Kidney (tissue), 14 donors: ENCODE results near the gene BCL6. TPM values are rescaled to one million over a fixed set of nuclear protein-coding genes. Genes with fewer than 3 reads are reported as not detected.

Experiments used
- DNase-seq, 5 donors: peaks; one replicate each; pipeline ENCODE4 v3.0.0-alpha.2; 2013 to 2020
- FAIRE-seq: peaks from 2 replicates; lab custom pipeline; 2012; peaks lifted over from hg19 to GRCh38; lab: Jason Lieb, UNC
- H3K27ac ChIP-seq, 2 donors: one replicate each; pipeline ENCODE4 v1.7.0; 2013; ENCODE audit warnings: low read depth in 2 of 2, low read length in 2 of 2, inconsistent platforms in 1 of 2
- H3K27me3 ChIP-seq: one replicate; pipeline ENCODE4 v1.7.1; 2013; ENCODE audit warnings: low read length, inconsistent platforms; ENCODE audit not compliant: control insufficient read depth, insufficient read depth
- H3K36me3 ChIP-seq, 3 donors: one replicate each; pipeline versions ENCODE4 v1.7.0 to v1.7.1; 2013; ENCODE audit warnings: low read length in 3 of 3, control low read depth in 1 of 3, inconsistent platforms in 1 of 3; ENCODE audit not compliant: insufficient read depth in 3 of 3, control insufficient read depth in 2 of 3
- H3K4me1 ChIP-seq, 3 donors: one replicate each; pipeline versions ENCODE4 v1.7.0 to v1.7.1; 2013; ENCODE audit warnings: low read length in 3 of 3, inconsistent platforms in 1 of 3, low read depth in 1 of 3; ENCODE audit not compliant: control insufficient read depth in 2 of 3, insufficient read depth in 2 of 3
- H3K4me3 ChIP-seq, 3 donors: one replicate each; pipeline versions ENCODE4 v1.7.0 to v1.8.1; 2013; ENCODE audit warnings: low read length in 3 of 3, control low read depth in 1 of 3, inconsistent platforms in 1 of 3
- H3K9ac ChIP-seq, 3 donors: one replicate each; pipeline versions ENCODE4 v1.7.0 to v1.7.1; 2013; ENCODE audit warnings: low read length in 3 of 3, control low read depth in 1 of 3, inconsistent platforms in 1 of 3
- H3K9me3 ChIP-seq, 3 donors: one replicate each; pipeline versions ENCODE4 v1.7.0 to v1.7.1; 2013; ENCODE audit warnings: low read length in 3 of 3, control low read depth in 1 of 3, inconsistent platforms in 1 of 3; ENCODE audit not compliant: control insufficient read depth in 2 of 3, insufficient read depth in 1 of 3
- CTCF ChIP-seq: IDR thresholded peaks from 3 replicates; pipeline ENCODE4 v1.5.1; 2012; ENCODE audit warnings: mild to moderate bottlenecking, moderate library complexity, borderline replicate concordance; ENCODE audit not compliant: insufficient read depth; ENCODE audit errors: extremely low read depth
- intact Hi-C: fragments of 100-400 bp; cut with DNase I; formaldehyde crosslinking; loops from one replicate; pipeline ENCODE4 v1.11.1; 2022
- polyA plus RNA-seq: library from polyadenylated mRNA; stranded (reverse); fragments of 350-450 nt; fragmentation: Illumina TruSeq; extraction: RNeasy Lipid Tissue Mini Kit (QIAGEN cat#74804); gene quantifications from one replicate; pipeline ENCODE4 v1.2.3, GENCODE V29; 2014; ENCODE audit warnings: low read depth, low replicate concordance; ENCODE audit not compliant: insufficient read depth
- total RNA-seq: library from RNA; stranded (reverse); fragmentation: NEBNext Ultra II Directional; extraction: Animal tissue kit (Norgen Biotek cat#: 25700); gene quantifications from one replicate; pipeline ENCODE4 v1.2.1, GENCODE V29; 2021
- donor health status: control.
- donor health status: control.
- donor health status: control.
- donor health status: control.
- donor health status: control.
- donor health status: DM: yes; HTN: yes; CAD: no.
- donor health status: Normal renal cell carcinoma (clear cell type).

Gene BCL6
- total and polyA plus RNA-seq, 2 donors from 2014 or later: 7.3 to 110 TPM

DNA sequence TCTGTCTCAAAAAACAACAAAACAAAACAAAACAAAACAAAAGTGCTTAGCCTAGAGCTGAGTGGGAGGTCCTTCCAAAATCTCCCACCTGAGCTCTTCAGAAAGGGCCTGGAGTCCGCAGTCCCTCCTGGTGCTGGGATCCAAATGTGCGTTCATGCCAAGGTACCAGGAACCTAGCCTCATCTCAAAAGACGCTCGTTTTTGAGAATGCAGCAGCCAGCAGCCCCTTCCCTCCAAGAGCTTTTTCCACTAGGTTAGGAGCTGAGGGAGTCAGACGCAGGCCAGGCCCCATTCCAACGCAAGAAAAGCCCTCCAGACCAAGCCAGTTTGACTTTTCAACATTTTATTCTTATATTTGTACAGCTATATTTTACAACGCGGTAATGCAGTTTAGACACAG is 24.2 kb downstream of the BCL6 start:
- FAIRE-seq: no peak
- intact Hi-C loops: no loop called here
- no peak for TF ChIP-seq CTCF

DNA sequence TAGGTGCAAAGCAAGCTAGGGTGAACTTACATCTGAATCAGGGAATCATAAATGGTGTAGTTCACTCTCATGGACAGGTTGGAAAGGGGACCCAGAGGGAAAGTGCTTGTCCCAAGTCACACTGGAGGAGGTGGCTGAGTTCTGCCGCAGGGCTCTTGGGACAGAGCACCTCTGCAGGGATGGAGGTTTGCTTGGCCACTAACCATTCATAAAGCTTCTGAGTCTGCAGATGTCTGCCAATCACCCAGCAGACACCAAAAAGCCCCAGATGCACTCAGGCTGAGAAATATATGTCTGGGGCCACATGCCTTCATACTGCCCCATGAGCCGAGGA is 25.0 kb downstream of the BCL6 start:
- intact Hi-C loops: no loop called here
- no peak for TF ChIP-seq CTCF
- no peak overlapping the region for H3K4me3 ChIP-seq
- H3K9me3 ChIP-seq: no peaks in the 10 kb centered on the region
- no peak overlapping the region for H3K9ac ChIP-seq
- DNase-seq (no peak), FAIRE-seq (no peak)
- H3K36me3 ChIP-seq: peaks cover 0 to 28% (median 25%) of the 10 kb centered on the region in 3 donors
- H3K27me3 ChIP-seq: no peaks in the 10 kb centered on the region
- H3K4me1 ChIP-seq: no peaks in the 10 kb centered on the region
- no peak overlapping the region for H3K27ac ChIP-seq

More for the DNA sequence above, 24.2 kb downstream of the BCL6 start:
- Histone ChIP-seq H3K27ac (no peak overlapping the region), H3K9ac (no peak overlapping the region), H3K9me3 (no peaks in the 10 kb centered on the region), H3K36me3 (peaks cover 0 to 36% (median 32%) of the 10 kb centered on the region in 3 donors), H3K4me3 (no peak overlapping the region), H3K4me1 (no peaks in the 10 kb centered on the region), H3K27me3 (no peaks in the 10 kb centered on the region)
- DNase-seq: no peak

GRCh38 chr3:187719628-187720336 is 25.5 kb downstream of the BCL6 start:
- intact Hi-C loops: no loop called here
- FAIRE-seq (no peak), DNase-seq (peak in 1 of 5 donors; percentile 63)

More at GRCh38 chr3:187719628-187720336, 25.5 kb downstream of the BCL6 start:
- H3K36me3 ChIP-seq: peaks cover 0 to 25% (median 21%) of the 10 kb centered on the region in 3 donors
- H3K27me3 ChIP-seq: no peaks in the 10 kb centered on the region
- TF ChIP-seq CTCF: no peak
- no peaks in the 10 kb centered on the region for H3K4me1 ChIP-seq
- no peak overlapping the region for H3K27ac ChIP-seq
- no peak overlapping the region for H3K4me3 ChIP-seq
- no peak overlapping the region for H3K9ac ChIP-seq
- H3K9me3 ChIP-seq: no peaks in the 10 kb centered on the region
